ENCODE results near the gene SINHCAF.

GRCh38 chr12:31308116-31308515 is 17.8 kb downstream of the SINHCAF start:
- no peak for TF ChIP-seq CTCF (IDR thresholded peaks at IDR 0.05)
- TF ChIP-seq POLR2A (IDR thresholded peaks at IDR 0.05) = no peak
- TF ChIP-seq POLR2AphosphoS5 (IDR thresholded peaks at IDR 0.05) = no peak
- no peak for TF ChIP-seq EP300 (IDR thresholded peaks at IDR 0.05)
